Chondrocyte (in vitro differentiated cells): ENCODE results near the gene ST6GALNAC1. TPM values are rescaled to one million over a fixed set of nuclear protein-coding genes. Genes with fewer than 3 reads are reported as not detected.
"Not testable (repeated sequence)": the region's sequence is repeated elsewhere in the genome, so short reads cannot be mapped to it uniquely, and the experiment has no call there.

Source experiments
- DNase-seq: peaks from one replicate; pipeline ENCODE4 v3.0.0; 2021; ENCODE audit warnings: mixed read lengths, low spot score
- H3K27ac Mint-ChIP-seq: one replicate; pipeline ENCODE4 v1.8.0; 2021; ENCODE audit warnings: mild to moderate bottlenecking, moderate library complexity, mixed read lengths; ENCODE audit not compliant: unreplicated experiment
- H3K27me3 Mint-ChIP-seq: 2 replicates; pipeline ENCODE4 v1.8.0; 2021; ENCODE audit warnings: low read depth, mixed read lengths
- H3K36me3 Mint-ChIP-seq: 2 replicates; pipeline ENCODE4 v1.8.0; 2021; ENCODE audit warnings: low read depth, mixed read lengths
- H3K4me1 Mint-ChIP-seq: 2 replicates; pipeline ENCODE4 v1.8.0; 2021; ENCODE audit warnings: low read depth, mild to moderate bottlenecking, mixed read lengths
- H3K4me3 Mint-ChIP-seq: one replicate; pipeline ENCODE4 v1.8.0; 2021; ENCODE audit warnings: mild to moderate bottlenecking, moderate library complexity, mixed read lengths; ENCODE audit not compliant: unreplicated experiment
- H3K9me3 Mint-ChIP-seq: 2 replicates; pipeline ENCODE4 v1.8.0; 2021; ENCODE audit warnings: low read depth, mixed read lengths
- total RNA-seq: library from RNA; stranded (reverse); gene quantifications from 3 replicates; pipeline ENCODE4 v1.2.1, GENCODE V29; 2021
- TF ChIP-seq, protein P1 (sequence below): fragments of 200-600 bp; sonication (generic); IDR thresholded peaks from 2 replicates; pipeline ENCODE4 v1.5.0; 2021; ENCODE audit warnings: antibody characterized with exemption, mild to moderate bottlenecking, moderate library complexity

The ST6GALNAC1 gene
- total RNA-seq, 1 donor from 2014 or later: not detected

DNA sequence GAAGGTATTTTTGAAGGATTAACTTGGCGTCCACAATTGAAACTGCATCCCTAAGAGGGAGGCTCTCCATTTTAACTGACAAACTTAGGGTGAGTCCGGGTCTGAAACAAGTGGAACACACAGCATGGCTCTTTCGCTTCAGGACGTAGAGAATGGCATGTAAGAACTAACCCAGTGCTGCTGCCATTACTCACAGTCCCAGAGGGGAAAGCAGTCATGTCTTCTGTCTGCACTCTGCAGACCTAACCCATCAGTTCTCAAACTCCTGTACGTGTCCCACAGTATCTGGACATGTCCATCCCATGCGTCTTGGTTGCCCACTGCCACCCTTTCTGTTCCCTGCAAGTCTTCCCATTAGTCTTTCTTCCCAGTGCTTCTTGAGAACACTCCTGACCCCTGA lies 563 bp downstream of the ST6GALNAC1 start:
- no peak for DNase-seq
- TF ChIP-seq, protein P1, sequence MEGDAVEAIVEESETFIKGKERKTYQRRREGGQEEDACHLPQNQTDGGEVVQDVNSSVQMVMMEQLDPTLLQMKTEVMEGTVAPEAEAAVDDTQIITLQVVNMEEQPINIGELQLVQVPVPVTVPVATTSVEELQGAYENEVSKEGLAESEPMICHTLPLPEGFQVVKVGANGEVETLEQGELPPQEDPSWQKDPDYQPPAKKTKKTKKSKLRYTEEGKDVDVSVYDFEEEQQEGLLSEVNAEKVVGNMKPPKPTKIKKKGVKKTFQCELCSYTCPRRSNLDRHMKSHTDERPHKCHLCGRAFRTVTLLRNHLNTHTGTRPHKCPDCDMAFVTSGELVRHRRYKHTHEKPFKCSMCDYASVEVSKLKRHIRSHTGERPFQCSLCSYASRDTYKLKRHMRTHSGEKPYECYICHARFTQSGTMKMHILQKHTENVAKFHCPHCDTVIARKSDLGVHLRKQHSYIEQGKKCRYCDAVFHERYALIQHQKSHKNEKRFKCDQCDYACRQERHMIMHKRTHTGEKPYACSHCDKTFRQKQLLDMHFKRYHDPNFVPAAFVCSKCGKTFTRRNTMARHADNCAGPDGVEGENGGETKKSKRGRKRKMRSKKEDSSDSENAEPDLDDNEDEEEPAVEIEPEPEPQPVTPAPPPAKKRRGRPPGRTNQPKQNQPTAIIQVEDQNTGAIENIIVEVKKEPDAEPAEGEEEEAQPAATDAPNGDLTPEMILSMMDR: no peak
- peaks cover 4% of the 10 kb centered on the region for H3K27me3 Mint-ChIP-seq
- H3K4me3 Mint-ChIP-seq: no peak overlapping the region
- H3K36me3 Mint-ChIP-seq: peaks cover 3% of the 10 kb centered on the region
- no peak overlapping the region for H3K27ac Mint-ChIP-seq
- no peaks in the 10 kb centered on the region for H3K4me1 Mint-ChIP-seq
- peaks cover 7% of the 10 kb centered on the region for H3K9me3 Mint-ChIP-seq

GRCh38 chr17:76642032-76642561 lies 1.5 kb downstream of the ST6GALNAC1 start:
- Mint-ChIP-seq H3K4me1 (no peaks in the 10 kb centered on the region), H3K27me3 (peaks cover 4% of the 10 kb centered on the region), H3K4me3 (no peak overlapping the region), H3K27ac (no peak overlapping the region), H3K9me3 (peaks cover 7% of the 10 kb centered on the region), H3K36me3 (peaks cover 3% of the 10 kb centered on the region)
- TF ChIP-seq, protein P1: no peak
- DNase-seq: no peak

GRCh38 chr17:76641501-76641900 lies 2.1 kb downstream of the ST6GALNAC1 start:
- no peak for DNase-seq
- Mint-ChIP-seq H3K36me3 (peaks cover 1% of the 10 kb centered on the region), H3K4me1 (no peaks in the 10 kb centered on the region), H3K27ac (no peak overlapping the region), H3K4me3 (no peak overlapping the region), H3K9me3 (peaks cover 5% of the 10 kb centered on the region), H3K27me3 (peaks cover 4% of the 10 kb centered on the region)
- TF ChIP-seq, protein P1: no peak

DNA sequence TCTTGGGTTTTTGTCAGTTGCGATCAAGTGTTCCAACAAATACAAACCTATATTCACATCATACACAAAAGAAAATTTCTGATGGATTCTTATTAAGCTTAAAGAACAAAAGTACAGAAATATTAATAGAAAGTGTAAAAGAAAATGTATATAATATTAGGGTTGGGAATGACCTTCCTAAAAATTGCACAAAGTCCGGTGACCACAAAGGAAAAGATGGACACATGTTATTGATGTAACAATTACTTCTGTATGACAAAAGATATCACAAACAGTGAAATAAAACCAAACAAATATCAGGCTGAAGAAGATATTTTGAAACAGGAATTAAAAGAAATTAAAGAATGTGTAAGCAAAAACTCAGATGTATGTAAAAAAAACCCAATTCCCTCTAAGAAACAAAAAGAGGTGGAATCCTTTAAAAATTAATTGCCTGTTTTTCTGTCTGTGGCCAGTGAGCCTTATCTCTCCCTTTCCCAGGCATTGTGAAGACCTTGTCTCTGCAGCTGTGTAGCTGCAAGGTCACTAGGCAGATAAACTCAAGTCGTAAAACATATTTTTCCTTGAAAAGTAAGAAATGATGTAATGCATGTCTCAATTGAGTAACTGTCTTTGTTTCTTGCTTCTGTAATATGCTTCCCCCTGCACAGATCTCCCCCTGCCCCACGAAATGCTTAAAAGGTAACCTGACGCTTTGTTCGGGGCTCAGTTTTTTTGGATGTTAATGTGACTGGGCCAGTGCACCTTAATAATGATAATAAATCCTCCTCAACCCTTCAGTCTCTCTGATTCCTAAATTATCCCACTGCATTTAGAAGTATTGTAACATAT lies 2.8 kb downstream of the ST6GALNAC1 start:
- no peak overlapping the region for H3K27ac Mint-ChIP-seq
- no peaks in the 10 kb centered on the region for H3K9me3 Mint-ChIP-seq
- TF ChIP-seq, protein P1: no peak
- H3K27me3 Mint-ChIP-seq: peaks cover 4% of the 10 kb centered on the region
- H3K4me1 Mint-ChIP-seq: peaks cover 5% of the 10 kb centered on the region
- DNase-seq: no peak
- no peak overlapping the region for H3K4me3 Mint-ChIP-seq
- no peaks in the 10 kb centered on the region for H3K36me3 Mint-ChIP-seq

DNA sequence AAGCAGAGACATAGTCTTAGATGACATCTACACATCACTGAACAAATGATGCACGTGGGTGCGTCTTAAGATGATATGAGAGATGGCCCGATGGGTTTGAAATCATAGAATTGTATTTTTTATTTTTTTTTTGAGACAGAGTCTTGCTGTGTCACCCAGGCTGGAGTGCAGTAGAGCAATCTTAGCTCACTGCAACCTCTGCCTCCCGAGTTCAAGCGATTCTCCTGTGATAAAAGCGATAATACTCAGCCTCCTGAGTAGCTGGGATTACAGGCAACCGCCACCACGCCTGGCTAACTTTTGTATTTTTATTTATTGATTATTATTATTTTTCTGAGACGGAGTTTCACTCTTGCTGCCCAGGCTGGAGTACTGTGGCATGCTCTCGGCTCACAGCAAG lies 5.3 kb downstream of the ST6GALNAC1 start:
- TF ChIP-seq, protein P1: no peak
- DNase-seq: no peak
- H3K9me3 Mint-ChIP-seq: no peaks in the 10 kb centered on the region
- H3K27me3 Mint-ChIP-seq: no peaks in the 10 kb centered on the region
- no peak overlapping the region for H3K27ac Mint-ChIP-seq
- peaks cover 15% of the 10 kb centered on the region for H3K4me1 Mint-ChIP-seq
- H3K4me3 Mint-ChIP-seq: no peak overlapping the region
- no peaks in the 10 kb centered on the region for H3K36me3 Mint-ChIP-seq

DNA sequence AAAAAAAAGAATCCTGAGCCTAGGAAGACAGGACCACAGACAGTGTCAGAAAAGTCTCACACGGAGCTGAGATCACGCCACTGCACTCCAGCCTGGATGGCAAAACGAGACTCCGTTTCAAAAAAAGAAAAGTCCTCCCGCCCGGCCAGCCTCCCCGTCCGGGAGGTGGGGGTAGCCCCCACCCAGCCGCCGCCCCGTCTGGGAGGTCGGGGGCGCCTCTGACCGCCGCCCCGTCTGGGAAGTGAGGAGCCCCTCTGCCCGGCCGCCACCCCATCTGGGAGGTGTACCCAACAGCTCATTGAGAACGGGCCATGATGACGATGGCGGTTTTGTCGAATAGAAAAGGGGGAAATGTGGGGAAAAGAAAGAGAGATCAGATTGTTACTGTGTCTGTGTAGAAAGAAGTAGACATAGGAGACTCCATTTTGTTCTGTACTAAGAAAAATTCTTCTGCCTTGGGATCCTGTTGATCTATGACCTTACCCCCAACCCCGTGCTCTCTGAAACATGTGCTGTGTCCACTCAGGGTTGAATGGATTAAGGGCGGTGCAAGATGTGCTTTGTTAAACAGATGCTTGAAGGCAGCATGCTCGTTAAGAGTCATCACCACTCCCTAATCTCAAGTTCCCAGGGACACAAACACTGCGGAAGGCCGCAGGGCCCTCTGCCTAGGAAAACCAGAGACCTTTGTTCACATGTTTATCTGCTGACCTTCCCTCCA lies 6.9 kb downstream of the ST6GALNAC1 start:
- not testable (repeated sequence) for H3K27ac Mint-ChIP-seq, H3K36me3 Mint-ChIP-seq, H3K4me3 Mint-ChIP-seq, H3K9me3 Mint-ChIP-seq, DNase-seq, H3K27me3 Mint-ChIP-seq
- H3K4me1 Mint-ChIP-seq: peaks cover 15% of the 10 kb centered on the region
